AG04450 (cell line): ENCODE data around the gene CEP135. TPM values are rescaled to one million over a fixed set of nuclear protein-coding genes. Genes with fewer than 3 reads are reported as not detected.

Source experiments
- CTCF ChIA-PET: fragments of 300-600, 350-600 bp; formaldehyde crosslinking; extraction: SDS; loops from one replicate; lab custom pipeline; 2022; ENCODE audit warnings: antibody characterized with exemption, inconsistent platforms; lab: Charles Lee
- POLR2A ChIA-PET: fragments of 350-600 bp; formaldehyde crosslinking; extraction: SDS; loops from one replicate; lab custom pipeline; 2021; ENCODE audit warnings: antibody characterized with exemption, inconsistent platforms; lab: Yijun Ruan, JAX
- DNase-seq: peaks from one replicate; pipeline ENCODE4 v3.0.0-alpha.2; 2011; ENCODE audit warnings: low read depth, low spot score
- H3K27ac ChIP-seq: one replicate; pipeline ENCODE4 v1.5.1; 2012; ENCODE audit warnings: low read depth, low read length, control low read depth
- H3K27me3 ChIP-seq: one replicate; pipeline ENCODE4 v1.6.0; 2012; ENCODE audit warnings: low read length; ENCODE audit not compliant: control insufficient read depth, insufficient read depth
- H3K4me3 ChIP-seq: 2 replicates; pipeline ENCODE4 v1.5.1; 2011; ENCODE audit warnings: mild to moderate bottlenecking, low read depth, low read length, control low read depth
- H3K9me3 ChIP-seq: 2 replicates; pipeline ENCODE4 v1.5.1; 2012; ENCODE audit warnings: low read length; ENCODE audit not compliant: control insufficient read depth, insufficient read depth
- CTCF ChIP-seq: IDR thresholded peaks from 2 replicates; pipeline ENCODE4 v1.5.1; 2011; ENCODE audit warnings: low read depth, low read length, control low read depth, inconsistent platforms
- polyA plus RNA-seq: library from polyadenylated mRNA; depleted of rRNA; stranded (reverse); fragments of >200 nt; gene quantifications from 2 replicates; pipeline ENCODE4 v1.2.3, GENCODE V29; 2011

Gene CEP135
- polyA plus RNA-seq, 1 experiment: 6.4 TPM

GRCh38 chr4:55973650-55974049, 24.9 kb downstream of the CEP135 start:
- CTCF ChIA-PET: interaction anchor here (1.7 kb wide), 1 partner anchor 25 kb away, joined by 6 read pairs; the partner anchor contains the start of gene CEP135
- DNase-seq: no peak
- POLR2A ChIA-PET: no interaction called here
- Histone ChIP-seq H3K4me3 (no peak overlapping the region), H3K27me3 (no peaks in the 10 kb centered on the region), H3K27ac (no peak overlapping the region), H3K9me3 (no peaks in the 10 kb centered on the region)
- no peak for TF ChIP-seq CTCF

GRCh38 chr4:55977811-55978210, 29.1 kb downstream of the CEP135 start:
- CTCF ChIA-PET: no interaction called here
- TF ChIP-seq CTCF: no peak
- H3K4me3 ChIP-seq: no peak overlapping the region
- H3K27ac ChIP-seq: no peak overlapping the region
- no peaks in the 10 kb centered on the region for H3K9me3 ChIP-seq
- DNase-seq: no peak
- no peaks in the 10 kb centered on the region for H3K27me3 ChIP-seq
- POLR2A ChIA-PET: no interaction called here

- ChIA-PET POLR2A (no interaction called here), CTCF (no interaction called here)
- no peaks in the 10 kb centered on the region for H3K9me3 ChIP-seq
- no peak overlapping the region for H3K4me3 ChIP-seq
- no peaks in the 10 kb centered on the region for H3K27me3 ChIP-seq
- no peak for DNase-seq
- H3K27ac ChIP-seq: no peak overlapping the region
- TF ChIP-seq CTCF: no peak
These were observed 30.8 kb downstream of the CEP135 start for GRCh38 chr4:55979562-55979961.

GRCh38 chr4:55980725-55981124, 32.0 kb downstream of the CEP135 start:
- no peak for TF ChIP-seq CTCF
- H3K27me3 ChIP-seq: no peaks in the 10 kb centered on the region
- H3K4me3 ChIP-seq: no peak overlapping the region
- POLR2A ChIA-PET: no interaction called here
- H3K9me3 ChIP-seq: no peaks in the 10 kb centered on the region
- DNase-seq: no peak
- CTCF ChIA-PET: interaction anchor here (1.1 kb wide), 1 partner anchor 32 kb away, joined by 5 read pairs; the partner anchor contains the start of gene CEP135
- H3K27ac ChIP-seq: no peak overlapping the region

GRCh38 chr4:55982976-55983375, 34.2 kb downstream of the CEP135 start:
- ChIA-PET POLR2A (no interaction called here), CTCF (interaction anchor here (3.1 kb wide), 1 partner anchor 35 kb away, joined by 11 read pairs; the partner anchor contains the start of gene CEP135)
- TF ChIP-seq CTCF: no peak
- no peaks in the 10 kb centered on the region for H3K9me3 ChIP-seq
- no peak overlapping the region for H3K4me3 ChIP-seq
- H3K27me3 ChIP-seq: no peaks in the 10 kb centered on the region
- DNase-seq: no peak
- no peak overlapping the region for H3K27ac ChIP-seq
